ENCODE measurements around the gene FHL2.

GRCh38 chr2:105413206-105413605, 14.4 kb upstream of the FHL2 start:
- no peak for TF ChIP-seq POLR2A (IDR thresholded peaks at IDR 0.05)
- TF ChIP-seq CTCF (IDR thresholded peaks at IDR 0.05) = no peak
